Transverse colon (tissue), 4 donors: ENCODE measurements around the gene CHIC2. TPM values are rescaled to one million over a fixed set of nuclear protein-coding genes. Genes with fewer than 3 reads are reported as not detected.

Source experiments
- DNase-seq: peaks from one replicate; pipeline ENCODE4 v3.0.0-alpha.2; 2019
- H3K27ac ChIP-seq, 4 donors: fragments of 200-600 bp; sonication (generic); 2 replicates each; pipeline ENCODE4 v1.5.1; 2016 to 2018; ENCODE audit warnings: inconsistent platforms in 4 of 4
- H3K27me3 ChIP-seq: fragments of 200-600 bp; sonication (generic); 2 replicates; pipeline ENCODE4 v1.5.1; 2017; ENCODE audit warnings: inconsistent platforms
- H3K36me3 ChIP-seq, 4 donors: fragments of 200-600 bp; sonication (generic); 2 replicates each; pipeline ENCODE4 v1.5.1; 2017 to 2019; ENCODE audit warnings: inconsistent platforms in 4 of 4
- H3K4me1 ChIP-seq, 4 donors: fragments of 200-600 bp; sonication (generic); 2 replicates each; pipeline ENCODE4 v1.5.1; 2017 to 2020; ENCODE audit warnings: inconsistent platforms in 4 of 4
- H3K4me3 ChIP-seq, 4 donors: fragments of 200-600 bp; sonication (generic); 1 replicate in 1 of 4; 2 replicates in 3 of 4; pipeline versions ENCODE4 v1.5.1 to v1.6.1; 2017 to 2019; ENCODE audit warnings: inconsistent platforms in 4 of 4
- H3K9me3 ChIP-seq, 2 donors: fragments of 200-600 bp; sonication (generic); 2 replicates each; pipeline ENCODE4 v1.5.1; 2017 to 2019; ENCODE audit warnings: inconsistent platforms in 2 of 2
- CTCF ChIP-seq, 5 experiments: fragments of 200-600 bp in 3 of 5; fragments of 450-650 bp in 2 of 5; sonication (generic) in 3 of 5; IDR thresholded peaks; 1 replicate in 2 of 5; 2 replicates in 3 of 5; pipeline ENCODE4 v1.5.1; 2016 to 2017; ENCODE audit warnings: antibody characterized with exemption in 5 of 5, inconsistent platforms in 3 of 5, mild to moderate bottlenecking in 2 of 5, moderate library complexity in 1 of 5
- EP300 ChIP-seq: sonication (generic); formaldehyde crosslinking; IDR thresholded peaks from one replicate; pipeline ENCODE4 v1.6.1; 2017; ENCODE audit warnings: antibody characterized with exemption, low read depth
- POLR2A ChIP-seq: fragments of 450-650 bp; IDR thresholded peaks from one replicate; pipeline ENCODE4 v1.6.1; 2016; ENCODE audit warnings: antibody characterized with exemption, mild to moderate bottlenecking, moderate library complexity
- POLR2AphosphoS5 ChIP-seq, 3 donors: sonication (generic); formaldehyde crosslinking; IDR thresholded peaks; one replicate each; pipeline ENCODE4 v1.6.1; 2016; ENCODE audit warnings: antibody characterized with exemption in 3 of 3
- WGBS, 2 donors: methylation state at CpG; one replicate each; pipeline ENCODE4 v1.1.5; 2018; ENCODE audit warnings: low coverage in 1 of 2; 5-methylcytosine and 5-hydroxymethylcytosine counted together
- in situ Hi-C, 4 donors: fragments of 200-750 bp; cut with MboI; loops; one replicate each; pipeline versions ENCODE4 v1.15.0 to v1.15.1; 2017; ENCODE audit warnings: low sequenced_read_pairs in 3 of 4, low pct_ligation_motif_present in 1 of 4, low pct_unique_long_range_greater_than_20kb in 1 of 4
- intact Hi-C: fragments of 100-400 bp; cut with DNase I; formaldehyde crosslinking; loops from one replicate; pipeline ENCODE4 v1.15.1; 2023; ENCODE audit warnings: low total_unique reads
- total RNA-seq, 4 donors: library from RNA; depleted of rRNA; stranded (reverse); fragments of >200 nt; gene quantifications; one replicate each; pipeline ENCODE4 v1.1.0, GENCODE V29; 2016

CHIC2 gene
- total RNA-seq, 4 donors from 2014 or later: 36.2 to 106 (median 52.0) TPM

- 90 to 92% methylated on average over 1 of the region's 1 CpG for WGBS, 2 donors
- Histone ChIP-seq H3K27ac (no peak overlapping the region), H3K4me1 (no peaks in the 10 kb centered on the region), H3K9me3 (no peaks in the 10 kb centered on the region), H3K36me3 (no peaks in the 10 kb centered on the region), H3K27me3 (no peaks in the 10 kb centered on the region), H3K4me3 (no peak overlapping the region)
- TF ChIP-seq POLR2A: no peak
- TF ChIP-seq EP300: no peak
- TF ChIP-seq POLR2AphosphoS5 (IDR thresholded peaks at IDR 0.05): no peak
- in situ Hi-C loops: no loop called here
- no peak for DNase-seq
- intact Hi-C loops: no loop called here
These were observed 96.4 kb downstream of the CHIC2 start for GRCh38 chr4:53967986-53968385.

DNA sequence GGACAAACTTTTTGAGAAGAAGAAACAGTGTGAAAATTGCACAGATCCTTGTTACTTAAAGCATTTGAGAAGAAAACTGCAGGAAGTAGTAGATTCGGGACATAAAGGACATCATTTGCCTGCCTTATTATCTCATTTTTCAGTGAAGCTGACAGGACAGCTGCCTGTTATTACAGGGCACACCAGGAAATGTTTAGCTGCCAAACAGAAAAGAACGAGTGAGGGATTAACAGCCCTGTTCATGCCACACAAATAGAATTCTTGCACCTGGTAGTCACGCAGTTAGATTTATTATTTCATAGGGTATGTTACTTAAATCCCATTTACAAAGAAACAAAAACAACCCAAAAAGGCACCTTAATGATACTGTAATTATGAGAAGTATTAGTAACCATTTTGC lies 100.6 kb downstream of the CHIC2 start:
- no peaks in the 10 kb centered on the region for H3K36me3 ChIP-seq
- in situ Hi-C loops (no loop called here), intact Hi-C loops (no loop called here)
- TF ChIP-seq POLR2AphosphoS5 (IDR thresholded peaks at IDR 0.05): no peak
- TF ChIP-seq POLR2A: no peak
- no peak for TF ChIP-seq CTCF (IDR thresholded peaks at IDR 0.05)
- TF ChIP-seq EP300: no peak
- WGBS, 2 donors: 41 to 52% methylated on average over 3 of the region's 3 CpGs
- no peaks in the 10 kb centered on the region for H3K4me1 ChIP-seq
- DNase-seq: no peak
- H3K27ac ChIP-seq: no peak overlapping the region
- no peaks in the 10 kb centered on the region for H3K9me3 ChIP-seq
- no peaks in the 10 kb centered on the region for H3K27me3 ChIP-seq
- no peak overlapping the region for H3K4me3 ChIP-seq

DNA sequence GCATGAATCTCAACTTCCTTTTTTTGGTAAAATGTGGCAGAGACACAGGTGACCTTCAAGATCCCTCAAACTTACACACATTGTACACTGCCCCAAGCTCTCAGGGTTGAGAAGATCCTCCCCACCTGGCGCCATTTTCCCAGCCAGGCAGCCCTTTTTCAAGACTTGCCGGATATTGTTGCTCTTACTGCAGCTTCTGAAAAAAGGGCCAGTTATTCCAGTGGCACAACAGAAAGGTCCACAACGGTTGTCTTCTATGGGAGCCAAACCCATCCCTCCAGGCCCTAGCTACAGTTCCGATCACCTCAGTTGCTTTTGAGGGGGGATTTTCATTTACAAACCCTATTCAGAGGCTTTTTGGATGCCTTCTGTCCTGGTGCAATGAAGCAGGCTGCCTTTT lies 101.1 kb downstream of the CHIC2 start:
- Histone ChIP-seq H3K9me3 (no peaks in the 10 kb centered on the region), H3K36me3 (no peaks in the 10 kb centered on the region), H3K27ac (no peak overlapping the region), H3K4me1 (no peaks in the 10 kb centered on the region), H3K4me3 (no peak overlapping the region), H3K27me3 (no peaks in the 10 kb centered on the region)
- in situ Hi-C loops: no loop called here
- TF ChIP-seq POLR2AphosphoS5 (IDR thresholded peaks at IDR 0.05): no peak
- intact Hi-C loops: no loop called here
- 77 to 91% methylated on average over 3 to 4 of the region's 4 CpGs for WGBS, 2 donors
- DNase-seq: no peak

DNA sequence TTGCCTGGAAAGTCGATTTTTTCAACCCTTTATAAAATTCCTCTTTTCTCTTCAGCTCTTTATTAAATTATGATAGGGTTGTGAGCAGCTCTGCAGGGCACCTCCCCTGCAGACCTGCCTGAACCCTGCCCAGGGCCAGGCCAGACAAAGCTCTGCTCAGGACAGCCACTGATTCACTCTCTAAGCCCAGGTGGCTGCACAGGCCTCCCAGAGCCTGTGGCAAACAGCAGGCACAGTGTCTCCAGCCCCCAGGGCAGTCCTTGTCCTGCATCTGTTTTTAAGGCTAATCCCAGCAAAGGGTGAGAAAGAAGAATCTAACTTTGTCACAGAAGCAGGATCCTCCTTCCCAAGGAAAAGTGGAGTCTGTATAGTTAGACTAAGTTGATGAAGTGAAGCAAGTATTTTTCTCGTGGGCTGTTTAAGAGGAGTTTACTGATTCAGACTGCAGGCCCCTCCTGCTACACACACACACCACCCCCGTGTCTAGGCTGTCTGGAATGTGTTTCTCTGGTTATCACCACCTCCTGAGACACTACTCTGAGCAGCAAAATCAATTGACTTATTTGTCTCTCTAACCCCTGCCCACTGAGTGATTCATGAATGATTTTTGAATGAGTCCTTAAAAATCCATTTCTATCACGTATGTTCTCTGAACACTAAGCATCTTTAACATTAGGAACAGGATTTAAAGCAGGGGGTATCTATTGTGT lies 101.7 kb downstream of the CHIC2 start:
- no peak overlapping the region for H3K4me3 ChIP-seq
- H3K27me3 ChIP-seq: no peaks in the 10 kb centered on the region
- WGBS, 2 donors: 48 to 59% methylated on average over 2 to 4 of the region's 4 CpGs
- H3K9me3 ChIP-seq: no peaks in the 10 kb centered on the region
- H3K4me1 ChIP-seq: no peaks in the 10 kb centered on the region
- in situ Hi-C loops (no loop called here), intact Hi-C loops (no loop called here)
- H3K36me3 ChIP-seq: no peaks in the 10 kb centered on the region
- no peak for TF ChIP-seq POLR2AphosphoS5 (IDR thresholded peaks at IDR 0.05)
- no peak for TF ChIP-seq EP300
- TF ChIP-seq POLR2A: no peak
- no peak for TF ChIP-seq CTCF (IDR thresholded peaks at IDR 0.05)
- DNase-seq: no peak
- no peak overlapping the region for H3K27ac ChIP-seq

- Histone ChIP-seq H3K27me3 (no peaks in the 10 kb centered on the region), H3K36me3 (no peaks in the 10 kb centered on the region), H3K4me3 (no peak overlapping the region), H3K27ac (no peak overlapping the region), H3K9me3 (no peaks in the 10 kb centered on the region), H3K4me1 (no peaks in the 10 kb centered on the region)
- no peak for DNase-seq
- in situ Hi-C loops: no loop called here
- intact Hi-C loops: no loop called here
- 81 to 92% methylated on average over 1 of the region's 1 CpG for WGBS, 2 donors
- TF ChIP-seq CTCF (IDR thresholded peaks at IDR 0.05) (no peak), POLR2A (no peak), EP300 (no peak), POLR2AphosphoS5 (IDR thresholded peaks at IDR 0.05) (no peak)
These were observed 103.1 kb downstream of the CHIC2 start for GRCh38 chr4:53961351-53961750.
